HEK293T (cell line): ENCODE measurements around the gene TOMM6.

ENCODE experiments used
- FOXA1 ChIP-seq: fragments of 450-650 bp; IDR thresholded peaks from 2 replicates; pipeline ENCODE4 v1.6.1; 2016; ENCODE audit warnings: mild to moderate bottlenecking
- FOXK2 ChIP-seq: fragments of 450-650 bp; IDR thresholded peaks from 2 replicates; pipeline ENCODE4 v1.6.1; 2016; ENCODE audit warnings: mild to moderate bottlenecking
- LEF1 ChIP-seq: fragments of 450-650 bp; IDR thresholded peaks from 2 replicates; pipeline ENCODE4 v1.6.1; 2017; ENCODE audit warnings: mild to moderate bottlenecking, borderline replicate concordance
- SP1 ChIP-seq: fragments of 450-650 bp; IDR thresholded peaks from 2 replicates; pipeline ENCODE4 v1.6.1; 2017
- SUZ12 ChIP-seq: fragments of 450-650 bp; IDR thresholded peaks from 2 replicates; pipeline ENCODE4 v1.6.1; 2016; ENCODE audit warnings: mild to moderate bottlenecking

DNA sequence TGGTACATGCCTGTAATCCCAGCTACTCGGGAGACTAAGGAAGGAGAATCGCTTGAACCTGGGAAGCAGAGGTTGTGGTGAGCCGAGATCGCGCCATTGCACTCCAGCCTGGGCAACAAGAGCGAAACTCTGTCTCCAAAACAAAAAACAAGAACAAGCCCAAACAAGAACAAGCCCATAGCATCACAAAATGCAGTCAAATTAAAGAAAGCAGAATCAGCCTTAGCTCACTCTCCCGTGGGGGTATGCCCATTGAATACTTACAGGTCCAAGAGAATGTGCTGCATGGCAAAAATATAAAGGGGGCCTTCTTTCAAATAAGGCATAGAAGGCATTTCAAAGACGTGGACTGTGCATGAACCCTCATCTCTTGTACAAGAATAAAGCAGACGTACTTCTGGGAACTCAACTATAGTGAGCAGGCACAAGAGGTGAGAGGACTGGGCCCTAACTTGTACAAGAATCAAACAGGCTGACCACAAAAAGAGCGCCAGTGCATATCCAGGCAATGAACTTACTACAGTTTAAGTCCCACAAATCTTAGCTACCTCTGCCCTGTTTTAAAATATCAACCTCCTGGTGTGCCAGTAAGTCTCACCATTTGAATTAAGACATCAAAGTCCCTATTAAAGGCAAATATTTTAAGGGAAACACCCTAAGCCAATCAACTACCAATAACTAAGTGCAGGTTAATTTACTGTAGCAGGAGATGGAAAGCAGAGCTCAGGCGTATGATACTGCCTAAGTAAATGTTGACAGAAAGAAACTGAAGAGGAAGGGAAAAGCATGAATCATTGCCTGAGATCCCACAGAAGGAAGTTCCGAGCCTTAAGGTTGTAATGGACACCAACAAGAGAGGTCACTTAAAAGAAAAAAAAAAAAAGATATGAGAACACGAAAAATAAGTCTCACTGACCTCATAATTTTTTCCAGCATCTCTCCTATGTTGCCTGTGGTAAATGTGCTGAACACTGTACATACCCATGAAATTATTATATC lies 37.4 kb downstream of the TOMM6 start:
- TF ChIP-seq SUZ12: no peak
- no peak for TF ChIP-seq FOXK2
- no peak for TF ChIP-seq SP1
- TF ChIP-seq FOXA1: no peak
- TF ChIP-seq LEF1: no peak
